Activated CD4-positive, CD25-positive, alpha-beta regulatory T cell (primary cell): ENCODE data around the gene RALBP1.

Experiments used
- DNase-seq, 4 experiments: peaks; one replicate each; lab custom pipeline; 2025; lab: John Stamatoyannopoulos, UW

Gene RALBP1

DNA sequence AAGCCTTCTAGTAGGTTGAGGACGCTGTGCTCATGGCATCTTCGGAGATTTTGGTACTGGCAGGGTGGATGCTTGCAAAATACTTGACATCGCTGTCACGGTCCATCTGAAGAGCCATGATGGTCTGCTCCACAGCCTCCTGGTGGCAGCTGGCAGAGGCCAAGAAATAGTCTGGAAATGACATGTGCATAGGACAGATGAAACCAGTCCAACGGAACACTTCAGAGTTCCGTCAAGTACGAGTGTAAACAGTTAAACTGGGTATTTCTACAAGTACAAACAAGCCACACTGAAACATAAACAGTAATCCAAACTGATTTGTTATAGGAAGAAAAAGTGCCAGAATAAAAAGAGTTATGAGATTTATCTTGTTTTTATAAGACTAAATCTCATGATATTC, 72.5 kb downstream of the RALBP1 start:
- no peak for DNase-seq

DNA sequence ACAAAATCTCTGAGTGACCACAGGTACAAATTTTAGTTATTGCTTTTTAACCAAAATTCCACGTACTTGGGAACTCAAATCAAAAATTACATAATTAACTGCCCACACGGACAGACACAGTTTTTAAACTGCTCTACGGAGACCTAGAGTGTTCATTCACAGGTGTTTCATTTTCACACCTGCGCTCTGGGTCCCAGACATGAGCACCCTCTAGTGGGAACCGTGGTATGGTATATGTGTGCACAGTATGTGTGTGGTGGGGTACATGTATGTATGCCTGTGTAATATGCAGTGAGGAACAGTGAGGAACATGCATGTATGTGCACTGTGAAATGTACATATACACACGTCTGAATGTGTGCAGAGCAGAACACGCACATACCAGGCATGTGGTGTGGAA, 74.1 kb downstream of the RALBP1 start:
- DNase-seq, result no peak

GRCh38 chr18:9550429-9550828, 75.1 kb downstream of the RALBP1 start:
- DNase-seq, result no peak

GRCh38 chr18:9552191-9552590, 76.9 kb downstream of the RALBP1 start:
- DNase-seq, result no peak

DNA sequence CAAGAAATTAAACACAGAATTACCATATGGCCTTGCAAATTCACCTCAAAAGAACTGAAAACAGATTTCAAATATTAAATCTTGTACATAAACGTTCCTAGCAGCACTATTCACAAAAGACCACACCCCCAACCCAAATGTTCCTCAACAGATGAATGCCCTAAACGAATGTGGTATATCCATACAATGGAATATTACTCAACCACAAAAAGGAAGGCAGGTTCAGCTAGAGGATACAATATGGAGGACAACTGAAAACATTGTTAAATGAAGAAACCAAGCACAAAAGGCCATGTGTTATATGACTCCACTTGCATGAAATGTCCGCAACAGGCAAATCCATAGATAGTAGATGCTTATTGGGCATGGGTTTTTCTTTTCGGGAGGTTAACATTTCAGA, 77.3 kb downstream of the RALBP1 start:
- DNase-seq, result no peak

- no peak for DNase-seq
Observed at GRCh38 chr18:9557250-9557943, 82.1 kb downstream of the RALBP1 start.

- no peak for DNase-seq
Observed at GRCh38 chr18:9558387-9559064, 83.2 kb downstream of the RALBP1 start.

DNA sequence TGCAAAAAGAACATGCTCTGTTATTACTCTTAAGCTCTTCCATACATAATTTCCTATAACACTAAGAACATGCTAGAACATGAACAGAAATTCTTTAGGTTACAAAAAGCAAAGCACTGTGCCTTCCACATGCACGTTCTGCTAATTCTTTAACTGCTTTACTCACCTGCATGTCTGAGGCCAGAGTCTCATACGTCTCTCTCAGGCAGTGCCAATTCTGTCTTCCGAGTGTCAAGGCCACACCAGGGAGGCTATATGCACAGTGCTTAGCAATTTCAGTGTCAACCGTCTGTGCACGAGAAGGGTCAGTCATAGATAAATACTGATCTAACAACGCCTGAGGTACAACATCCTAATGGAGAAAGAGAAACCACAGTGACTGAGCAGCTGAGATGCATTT, 83.9 kb downstream of the RALBP1 start:
- DNase-seq, result no peak

- DNase-seq, result no peak
Observed at GRCh38 chr18:9561759-9562158, 86.4 kb downstream of the RALBP1 start.

GRCh38 chr18:9562584-9562983, 87.3 kb downstream of the RALBP1 start:
- no peak for DNase-seq

DNA sequence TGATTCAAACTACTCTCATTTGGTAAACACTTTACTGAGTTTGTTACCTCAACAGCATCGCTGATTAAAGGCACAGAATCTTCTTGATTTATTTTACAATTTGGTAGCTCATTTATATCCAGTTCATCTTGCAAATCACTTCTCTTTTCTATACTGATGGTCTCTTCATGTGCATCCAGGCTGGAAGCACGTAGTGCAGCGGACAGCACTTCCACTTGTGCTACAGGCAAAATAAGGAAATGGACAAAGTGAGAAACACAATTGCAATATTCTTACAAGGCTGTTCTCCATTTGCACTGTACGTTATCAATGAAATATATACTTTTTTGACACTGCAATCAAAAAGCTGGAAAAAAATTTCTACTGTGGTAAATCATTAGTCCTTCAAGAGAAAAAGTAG, 88.0 kb downstream of the RALBP1 start:
- no peak for DNase-seq

DNA sequence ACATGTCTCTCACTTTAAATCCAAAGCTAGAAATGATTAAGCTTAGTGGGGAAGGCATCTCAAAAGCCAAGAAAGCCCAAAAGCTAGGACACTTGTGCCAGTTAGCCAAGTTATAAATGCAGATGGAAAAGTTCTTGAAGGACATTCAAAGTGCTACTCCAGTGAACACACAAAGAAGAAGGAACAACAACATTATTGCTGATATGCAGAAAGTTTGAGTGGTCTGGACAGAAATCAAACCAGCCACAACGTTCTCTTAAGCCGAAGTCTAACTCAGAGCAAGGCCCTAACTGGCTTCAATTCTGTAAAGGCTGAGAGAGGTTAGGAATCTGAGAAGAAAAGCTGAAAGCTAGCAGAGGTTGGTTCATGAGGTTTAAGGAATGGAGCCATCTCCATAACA, 90.1 kb downstream of the RALBP1 start:
- no peak for DNase-seq

GRCh38 chr18:9568186-9568585, 92.9 kb downstream of the RALBP1 start:
- no peak for DNase-seq

DNA sequence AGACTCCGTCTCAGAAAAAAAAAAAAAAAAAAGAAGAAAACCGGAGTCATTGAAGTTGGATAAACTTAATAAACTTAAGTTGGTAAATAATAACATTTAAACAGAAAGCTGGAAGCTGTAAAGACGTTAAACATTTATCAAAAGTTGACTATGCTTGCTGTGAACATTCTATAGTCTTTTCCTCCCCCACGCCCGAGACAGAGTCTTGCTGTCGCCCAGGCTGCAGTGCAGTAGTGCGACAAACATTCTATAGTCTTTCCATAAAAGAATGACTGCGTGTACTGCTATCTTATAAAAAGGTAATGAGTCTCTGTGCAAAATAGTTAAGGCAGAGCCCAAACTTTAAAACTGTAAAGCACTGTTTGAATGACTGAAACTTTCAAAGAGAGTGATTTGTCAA, 93.9 kb downstream of the RALBP1 start:
- DNase-seq, result no peak

GRCh38 chr18:9570255-9570654, 94.9 kb downstream of the RALBP1 start:
- DNase-seq, result no peak

DNA sequence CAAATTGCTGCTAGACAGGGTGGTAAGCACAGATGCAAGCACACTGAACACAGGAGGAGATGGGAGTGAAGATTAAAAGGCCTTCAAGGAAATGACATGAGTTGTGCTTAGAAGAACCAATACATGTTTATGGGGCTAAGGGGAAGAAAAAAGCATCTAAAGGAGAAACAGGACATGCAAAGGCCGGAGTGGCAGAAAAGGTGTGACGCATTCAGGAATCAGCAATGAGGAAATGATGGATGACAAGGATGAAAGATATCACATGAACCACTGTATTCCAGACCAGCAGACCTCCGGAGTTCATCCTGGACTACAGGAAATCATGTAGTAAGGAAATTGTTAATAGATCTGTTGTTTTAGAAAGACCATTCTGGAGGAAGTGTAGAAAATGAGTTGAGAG, 96.2 kb downstream of the RALBP1 start:
- DNase-seq, result no peak

DNA sequence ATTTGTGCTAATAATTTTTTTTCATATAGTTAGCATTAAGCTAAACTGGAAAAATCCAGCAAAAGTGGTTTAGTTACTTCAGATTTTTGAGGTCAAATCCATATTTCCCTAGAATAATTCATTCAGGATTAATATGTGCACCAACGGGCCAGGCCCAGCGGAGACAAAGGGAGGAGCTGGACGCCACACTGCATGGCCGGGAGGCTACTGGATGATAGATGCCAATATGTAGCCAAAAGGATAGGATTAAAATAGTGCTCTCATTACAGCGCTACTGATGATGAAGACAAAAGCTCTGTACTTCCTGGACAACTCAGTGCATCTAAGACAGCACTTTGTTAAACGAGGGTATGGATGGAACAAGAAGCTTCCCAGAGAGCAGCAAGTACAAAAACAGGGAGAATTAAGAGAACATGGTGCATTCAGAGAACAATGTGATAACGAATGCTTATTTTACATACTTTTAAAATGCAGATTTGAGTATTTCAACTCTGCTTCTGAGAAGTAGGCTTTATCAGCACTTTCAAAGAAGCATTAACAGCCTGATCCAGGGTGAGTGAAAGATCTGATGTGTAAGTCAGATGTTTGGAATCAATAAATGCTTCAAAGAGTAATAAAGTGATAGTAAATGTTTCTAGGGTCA, 99.3 kb downstream of the RALBP1 start:
- no peak for DNase-seq

GRCh38 chr18:9575558-9575957, 100.2 kb downstream of the RALBP1 start:
- no peak for DNase-seq

DNA sequence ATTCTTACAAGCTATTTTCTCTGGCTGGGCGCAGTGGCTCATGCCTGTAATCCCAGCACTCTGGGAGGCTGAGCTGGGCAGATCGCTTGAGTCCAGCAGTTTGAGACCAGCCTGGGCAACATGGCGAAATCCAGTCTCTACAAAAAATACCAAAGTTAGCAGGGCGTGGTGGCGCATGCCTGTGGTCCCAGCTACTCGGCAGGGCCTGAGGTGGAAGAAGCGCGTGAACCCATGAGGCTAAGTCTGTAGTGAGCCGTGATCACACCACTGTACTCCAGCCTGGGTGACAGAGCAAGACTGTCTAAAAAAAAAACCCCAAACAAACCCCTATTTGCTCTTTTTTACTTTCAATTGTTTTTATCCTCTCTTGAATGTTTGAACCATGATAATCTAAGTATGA, 102.0 kb downstream of the RALBP1 start:
- no peak for DNase-seq

DNA sequence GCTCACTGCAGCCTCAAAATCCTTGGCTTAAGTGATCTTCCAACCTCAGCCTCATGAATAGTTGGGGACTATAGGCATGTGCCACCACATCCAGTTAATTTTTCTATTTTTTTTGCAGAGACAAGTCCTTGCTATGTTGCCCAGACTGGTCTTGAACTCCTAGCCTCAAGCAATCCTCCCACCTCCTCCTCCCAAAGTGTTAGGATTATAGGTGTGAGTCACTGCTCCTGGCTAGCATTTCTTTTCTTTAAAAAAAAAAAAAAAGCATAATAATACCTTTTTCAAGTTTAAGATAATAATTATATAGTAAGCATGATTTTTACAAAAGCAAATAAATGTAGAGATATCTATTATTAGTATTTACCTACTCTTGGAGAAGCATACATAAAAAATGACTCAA, 103.0 kb downstream of the RALBP1 start:
- DNase-seq, result no peak

- no peak for DNase-seq
Observed at GRCh38 chr18:9581667-9582066, 106.4 kb downstream of the RALBP1 start.

GRCh38 chr18:9586814-9587213, 111.5 kb downstream of the RALBP1 start:
- no peak for DNase-seq
